Activated T-cell treated with anti-CD3 and anti-CD28 coated beads for 24 hours (primary cell): ENCODE results near the gene PRSS27.
"Not testable (repeated sequence)": the region's sequence is repeated elsewhere in the genome, so short reads cannot be mapped to it uniquely, and the experiment has no call there.

Source experiments
- DNase-seq: peaks from one replicate; pipeline ENCODE4 v3.0.0-alpha.2; 2020; ENCODE audit warnings: low read depth

PRSS27 gene

DNA sequence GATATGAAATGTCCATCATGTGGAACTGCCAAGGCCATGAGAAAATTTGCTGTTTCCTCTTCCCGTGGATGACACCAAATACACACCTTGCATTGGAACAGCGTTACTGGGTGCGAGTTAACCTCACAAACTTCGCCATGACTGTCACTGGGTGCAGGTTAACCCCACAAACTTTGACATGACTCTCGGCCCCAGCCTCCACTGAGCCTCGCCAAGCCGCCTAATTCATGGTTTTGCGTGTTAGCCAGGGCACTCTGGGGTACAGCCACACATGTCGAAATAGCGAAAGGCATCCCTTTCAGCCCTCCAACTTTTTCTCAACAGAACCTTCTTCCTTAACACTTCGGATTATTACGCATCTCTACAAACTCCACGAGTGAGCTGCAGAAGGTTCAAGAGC lies 48.3 kb downstream of the PRSS27 start:
- no peak for DNase-seq

DNA sequence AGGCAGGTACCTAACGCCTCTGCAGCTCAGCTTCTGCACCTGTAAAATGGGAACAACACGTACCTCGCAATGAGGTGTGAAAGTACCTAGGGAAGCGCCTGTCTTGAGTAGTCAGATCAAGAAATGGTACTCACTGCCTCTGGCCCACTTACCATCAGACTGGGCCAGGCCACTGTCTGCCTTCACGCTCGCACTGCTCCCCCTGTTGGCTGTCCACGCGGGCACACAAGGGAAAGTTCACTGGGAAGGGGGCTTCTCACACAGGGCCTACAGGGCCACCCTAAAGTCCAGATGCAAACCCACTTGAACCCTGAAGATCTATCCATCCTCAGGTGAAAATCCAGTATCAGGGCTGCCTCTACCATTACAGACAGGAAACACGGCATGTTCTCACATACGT lies 48.8 kb downstream of the PRSS27 start:
- not testable (repeated sequence) for DNase-seq

DNA sequence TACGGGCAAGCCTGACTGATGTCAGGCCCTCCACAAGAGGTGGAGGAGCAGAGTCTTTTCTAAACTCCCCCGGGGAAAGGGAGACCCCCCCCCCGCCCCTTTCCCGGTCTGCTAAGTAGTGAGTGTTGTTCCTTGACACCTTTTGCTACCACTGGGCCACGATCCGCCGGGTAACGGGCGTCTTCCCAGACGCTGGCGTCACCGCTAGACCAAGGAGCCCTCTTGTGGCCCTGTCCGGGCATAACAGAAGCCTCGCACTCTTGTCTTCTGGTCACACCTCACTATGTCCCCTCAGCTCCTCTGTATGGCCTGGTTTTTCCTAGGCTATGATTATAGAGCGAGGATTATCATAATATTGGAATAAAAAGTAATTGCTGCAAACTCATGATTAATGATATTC lies 50.0 kb downstream of the PRSS27 start:
- peak; percentile 38 for DNase-seq

DNA sequence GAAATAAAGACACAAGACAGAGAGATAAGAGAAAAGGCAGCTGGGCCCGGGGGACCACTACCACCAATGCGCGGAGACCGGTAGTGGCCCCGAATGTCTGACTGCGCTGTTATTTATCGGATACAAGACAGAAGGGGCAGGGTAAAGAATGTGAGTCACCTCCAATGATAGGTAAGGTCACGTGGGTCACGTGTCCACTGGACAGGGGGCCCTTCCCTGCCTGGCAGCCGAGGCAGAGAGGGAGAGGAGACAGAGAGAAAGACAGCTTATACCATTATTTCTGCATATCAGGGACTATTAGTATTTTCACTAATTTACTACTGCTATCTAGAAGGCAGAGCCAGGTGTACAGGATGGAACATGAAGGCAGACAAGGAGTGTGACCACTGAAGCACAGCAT lies 50.4 kb downstream of the PRSS27 start:
- DNase-seq: not testable (repeated sequence)

DNA sequence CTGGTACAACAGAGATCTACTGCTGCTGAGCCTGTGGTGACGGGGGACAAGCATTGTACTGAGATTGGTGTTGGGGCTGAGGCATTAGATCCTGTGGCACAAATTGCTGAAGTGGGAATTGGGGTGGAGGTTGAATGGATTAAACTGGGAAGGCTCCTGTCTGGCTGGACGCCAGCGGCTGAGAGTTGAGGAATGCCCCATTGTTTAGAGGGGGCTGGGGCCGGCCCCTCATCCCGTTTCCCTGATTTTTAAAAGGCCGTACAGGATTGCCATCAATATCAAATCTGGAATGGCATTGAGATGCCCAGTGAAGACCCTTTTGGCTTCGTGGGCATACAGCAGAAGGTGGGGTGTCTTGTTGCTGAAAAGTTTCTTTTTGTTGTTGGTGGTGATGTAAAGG lies 53.4 kb downstream of the PRSS27 start:
- DNase-seq: not testable (repeated sequence)

DNA sequence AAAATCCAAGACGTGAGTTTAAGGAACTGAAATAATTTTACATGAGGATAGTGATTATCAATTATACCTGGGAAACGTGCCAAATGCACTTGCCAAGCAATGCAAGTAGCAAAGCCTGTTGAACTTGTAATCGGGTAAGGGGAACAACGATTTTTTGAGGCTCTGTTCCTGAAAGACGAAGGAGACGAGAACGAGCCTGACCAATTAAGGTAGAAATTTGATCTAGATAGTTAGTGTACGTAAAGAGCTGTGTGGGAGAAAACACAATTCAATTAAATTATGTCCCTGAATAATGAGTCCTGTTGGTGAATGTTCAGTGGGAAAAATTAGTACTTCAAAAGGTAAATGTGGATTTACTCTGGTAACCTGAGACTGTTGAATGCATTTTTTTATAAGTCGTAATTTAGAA lies 55.4 kb downstream of the PRSS27 start:
- DNase-seq: no peak

DNA sequence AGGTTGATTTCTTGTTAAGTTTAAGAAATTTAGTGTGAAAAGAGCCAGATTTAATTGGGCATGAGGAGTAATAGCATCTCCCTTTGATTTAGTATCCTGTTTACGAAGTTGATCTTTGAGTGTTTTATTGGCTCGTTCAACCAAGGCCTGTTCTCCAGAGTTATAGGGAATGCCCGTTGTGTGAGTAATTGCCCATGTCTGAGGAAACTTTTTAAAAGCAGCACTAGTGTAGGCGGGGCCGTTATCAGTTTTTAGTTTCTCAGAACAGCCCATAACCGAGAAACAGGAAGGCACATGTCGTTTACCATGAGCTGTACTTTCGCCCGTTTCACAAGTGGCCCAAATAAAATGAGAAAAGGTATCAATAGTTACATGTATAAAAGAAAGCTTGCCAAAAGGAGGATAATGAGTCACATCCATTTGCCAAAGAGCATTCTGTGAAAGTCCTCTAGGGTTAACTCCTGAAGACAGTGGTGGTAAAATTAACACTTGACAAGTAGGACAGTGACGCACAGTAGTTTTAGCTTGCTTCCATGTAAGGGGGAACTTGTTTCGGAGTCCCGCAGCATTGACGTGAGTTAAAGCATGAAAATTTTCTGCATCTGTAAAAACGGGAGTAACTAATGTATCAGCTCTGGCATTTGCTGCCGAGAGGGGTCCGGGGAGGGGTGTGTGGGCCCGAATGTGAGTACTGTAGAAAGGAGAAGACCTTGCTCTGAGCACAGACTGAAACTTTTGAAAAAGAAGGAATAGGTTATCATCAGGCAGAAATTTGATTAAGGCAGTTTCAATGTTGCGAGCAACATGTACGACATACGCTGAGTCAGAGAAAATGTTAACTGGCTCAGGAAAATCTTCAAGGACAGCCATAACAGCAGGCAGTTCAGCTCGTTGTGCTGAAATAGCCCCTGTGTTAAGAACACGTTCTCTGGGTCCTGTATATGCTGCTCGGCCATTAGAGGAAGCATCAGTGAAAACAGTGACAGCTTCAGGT lies 56.2 kb downstream of the PRSS27 start:
- DNase-seq: peak; percentile 42
